Measurements from ENCODE around the gene FKBP3. TPM values are rescaled to one million over a fixed set of nuclear protein-coding genes. Genes with fewer than 3 reads are reported as not detected.

Gene FKBP3
- total RNA-seq, 1 experiment from 2014 or later = 157 TPM

- no peak for DNase-seq
- no peak overlapping the region for H2BK12ac ChIP-seq (ENCODE audit: insufficient read length, low read depth, low read length)
- H3K79me1 ChIP-seq (ENCODE audit: insufficient read depth, low read depth, low read length, poor library complexity, severe bottlenecking) = no peaks in the 10 kb centered on the region
- no peak overlapping the region for H2AK5ac ChIP-seq (ENCODE audit: insufficient read length, low read length)
- Mint-ChIP-seq H3K36me3 (ENCODE audit: insufficient read depth in 1 of 3, low read depth in 3 of 3) (peaks cover 29 to 65% (median 62%) of the 10 kb centered on the region in 3 experiments), H3K4me1 (no peaks in the 10 kb centered on the region), H3K9me3 (no peaks in the 10 kb centered on the region), H3K4me3 (no peak overlapping the region), H3K27ac (no peak overlapping the region), H3K27me3 (ENCODE audit: low read depth) (no peaks in the 10 kb centered on the region)
- no peaks in the 10 kb centered on the region for H4K20me1 ChIP-seq (ENCODE audit: control insufficient read depth, insufficient read depth, insufficient read length)
- no peak overlapping the region for H4K91ac ChIP-seq (ENCODE audit: insufficient read length, low read depth, low read length)
- H3K18ac ChIP-seq (ENCODE audit: insufficient read length, low read depth, low read length) = no peak overlapping the region
- H3K79me2 ChIP-seq (ENCODE audit: insufficient read depth, low read length) = peaks cover 6% of the 10 kb centered on the region; the same call in 1 of the 2 replicates
- H3K9me3 ChIP-seq (ENCODE audit: control insufficient read depth, low read depth, low read length) = no peaks in the 10 kb centered on the region
- TF ChIP-seq CTCF (conservative IDR thresholded peaks at IDR 0.05) = no peak
- H2BK120ac ChIP-seq (ENCODE audit: low read depth, low read length, poor library complexity, severe bottlenecking) = no peak overlapping the region
- no peak overlapping the region for H3K23ac ChIP-seq (ENCODE audit: insufficient read length, low read depth, low read length)
- no CpG with 5 or more reads among the region's 4 CpGs for WGBS (ENCODE audit: extremely low coverage, insufficient read length, low lambda C conversion rate)
- no peaks in the 10 kb centered on the region for H3K23me2 ChIP-seq (ENCODE audit: insufficient read length, low read depth, low read length, poor library complexity, severe bottlenecking)
- no peaks in the 10 kb centered on the region for H3K4me1 ChIP-seq (ENCODE audit: insufficient read depth, low read length)
- no peak overlapping the region for H3K14ac ChIP-seq (ENCODE audit: insufficient read depth, low read length)
- no peak overlapping the region for H3T11ph ChIP-seq (ENCODE audit: low read length)
- no peaks in the 10 kb centered on the region for H3K27me3 ChIP-seq (ENCODE audit: insufficient read depth, low read length)
- no peak overlapping the region for H2BK5ac ChIP-seq (ENCODE audit: insufficient read length, low read length)
- H3K4ac ChIP-seq (ENCODE audit: low read depth, low read length) = no peak overlapping the region
- no peak overlapping the region for H3K9ac ChIP-seq (ENCODE audit: extremely low read depth, insufficient read length, low read length)
- H4K8ac ChIP-seq (replicated peaks; ENCODE audit: insufficient read length, low read depth, low read length) = no peak overlapping the region
- H4K5ac ChIP-seq (ENCODE audit: insufficient read length, low read depth, low read length) = no peak overlapping the region
- H3K4me2 ChIP-seq (ENCODE audit: insufficient read depth, insufficient read length, low read length) = no peak overlapping the region
- H2AFZ ChIP-seq (ENCODE audit: low read length) = no peak overlapping the region
- no peak overlapping the region for H2BK15ac ChIP-seq (ENCODE audit: low read depth, low read length)
- H3K56ac ChIP-seq (ENCODE audit: insufficient read length, low read depth, low read length) = no peak overlapping the region
- no peak overlapping the region for H3K27ac ChIP-seq (ENCODE audit: insufficient read length, low read depth, low read length)
- H2BK20ac ChIP-seq (ENCODE audit: low read depth, low read length, poor library complexity, severe bottlenecking) = no peak overlapping the region
These were observed 38.1 kb downstream of the FKBP3 start for GRCh38 chr14:45096218-45096617.

All from H9 (cell line).